Right lobe of liver (tissue), 6 donors: ENCODE measurements around the gene SLC15A5. TPM values are rescaled to one million over a fixed set of nuclear protein-coding genes. Genes with fewer than 3 reads are reported as not detected.

ENCODE experiments used
- ATAC-seq, 4 donors: fragments of 200-7000 bp; cut with Tn5 transposase; one replicate each; pipeline ENCODE4 v1.9.1; 2020; ENCODE audit warnings: mild to moderate bottlenecking in 4 of 4, moderate library complexity in 4 of 4
- DNase-seq, 3 donors: peaks; one replicate each; pipeline ENCODE4 v3.0.0-alpha.2; 2020
- H3K27ac ChIP-seq, 3 donors: fragments of 200-600 bp; one replicate each; pipeline ENCODE4 v1.8.0; 2022
- H3K27me3 ChIP-seq, 2 donors: fragments of 200-600 bp; one replicate each; pipeline ENCODE4 v1.8.0; 2022
- H3K36me3 ChIP-seq, 4 donors: fragments of 200-600 bp; sonication (generic) in 1 of 4; one replicate each; pipeline versions ENCODE4 v1.5.1 to v1.8.0; 2017 to 2022; ENCODE audit warnings: control low read depth in 1 of 4
- H3K4me1 ChIP-seq, 4 donors: fragments of 200-600 bp; sonication (generic) in 1 of 4; one replicate each; pipeline versions ENCODE4 v1.5.1 to v1.8.0; 2017 to 2022; ENCODE audit warnings: control low read depth in 1 of 4
- H3K4me3 ChIP-seq, 3 donors: fragments of 200-600 bp; one replicate each; pipeline ENCODE4 v1.8.0; 2022
- H3K9me3 ChIP-seq, 4 donors: fragments of 200-600 bp; sonication (generic) in 1 of 4; one replicate each; pipeline versions ENCODE4 v1.5.1 to v1.8.0; 2017 to 2022; ENCODE audit warnings: control low read depth in 1 of 4
- CTCF ChIP-seq, 4 donors: fragments of 200-600 bp in 3 of 4; fragments of 450-650 bp in 1 of 4; IDR thresholded peaks; one replicate each; pipeline versions ENCODE4 v1.5.1 to v1.8.0; 2016 to 2022; ENCODE audit warnings: antibody characterized with exemption in 4 of 4, mild to moderate bottlenecking in 2 of 4
- POLR2A ChIP-seq: fragments of 450-650 bp; IDR thresholded peaks from one replicate; pipeline ENCODE4 v1.6.1; 2017; ENCODE audit warnings: antibody characterized with exemption, mild to moderate bottlenecking
- WGBS: methylation state at CpG from one replicate; pipeline ENCODE4 v1.1.6; 2018; ENCODE audit warnings: low coverage, low lambda C conversion rate; ENCODE audit not compliant: insufficient coverage; ENCODE audit errors: missing lambda C conversion rate; 5-methylcytosine and 5-hydroxymethylcytosine counted together
- intact Hi-C, 2 donors: fragments of 100-400 bp; cut with DNase I; formaldehyde crosslinking; loops; one replicate each; pipeline versions ENCODE4 v1.11.2 to v1.14.1; 2022
- total RNA-seq, 6 experiments: library from RNA; depleted of rRNA in 2 of 6; stranded (reverse); fragments of >200 nt in 2 of 6; fragmentation: NEBNext Ultra II Directional in 3 of 6; extraction: Animal tissue kit (Norgen Biotek cat#: 25700) in 3 of 6; gene quantifications; one replicate each; pipeline versions ENCODE4 v1.1.0 to v1.2.4, GENCODE V29; 2016 to 2023
- donor health status: DM: no; HTN: yes; CAD: no.
- donor health status: DM: no; HTN: no; CAD: no.
- donor health status: DM: no; HTN: no; CAD: no.
- donor health status: DM: no; HTN: yes; CAD: no.
- donor health status: DM: no; HTN: yes; CAD: no.

The SLC15A5 gene
- total RNA-seq, 6 experiments from 2014 or later = not detected

GRCh38 chr12:16150276-16150675, 127.2 kb downstream of the SLC15A5 start:
- TF ChIP-seq POLR2A = no peak
- TF ChIP-seq CTCF (IDR thresholded peaks at IDR 0.05) = no peak
- Histone ChIP-seq H3K4me1 (no peaks in the 10 kb centered on the region), H3K4me3 (no peak overlapping the region), H3K27me3 (no peaks in the 10 kb centered on the region), H3K27ac (no peak overlapping the region), H3K36me3 (no peaks in the 10 kb centered on the region), H3K9me3 (no peaks in the 10 kb centered on the region)
- no peak for ATAC-seq
- intact Hi-C loops = no loop called here
- 25% methylated on average over 2 of the region's 2 CpGs for WGBS
- no peak for DNase-seq

GRCh38 chr12:16148938-16149337, 128.5 kb downstream of the SLC15A5 start:
- no peaks in the 10 kb centered on the region for H3K27me3 ChIP-seq
- no peak overlapping the region for H3K4me3 ChIP-seq
- DNase-seq (no peak), ATAC-seq (no peak)
- no peaks in the 10 kb centered on the region for H3K9me3 ChIP-seq
- TF ChIP-seq POLR2A = no peak
- no peak for TF ChIP-seq CTCF (IDR thresholded peaks at IDR 0.05)
- H3K4me1 ChIP-seq = no peaks in the 10 kb centered on the region
- H3K36me3 ChIP-seq = no peaks in the 10 kb centered on the region
- WGBS = 72% methylated on average over 3 of the region's 3 CpGs
- intact Hi-C loops = no loop called here
- H3K27ac ChIP-seq = no peak overlapping the region

Other genes with a start within 250 kb of the SLC15A5 start
- gene MGST1, start 70.0 kb upstream of the SLC15A5 start, total RNA-seq = 1,000 to 10,000 TPM; 1,196 to 2,327 (median 1,308) TPM